GM23248 (cell line): ENCODE results near the gene SLC25A11. TPM values are rescaled to one million over a fixed set of nuclear protein-coding genes. Genes with fewer than 3 reads are reported as not detected.

Experiments used
- DNase-seq: peaks from one replicate; pipeline ENCODE4 v3.0.0-alpha.2; 2015
- H2AFZ ChIP-seq: fragments of 200-600 bp; sonication (generic); 2 replicates; pipeline ENCODE4 v1.6.1; 2016; ENCODE audit warnings: antibody characterized with exemption
- H3F3A ChIP-seq: fragments of 200-600 bp; sonication (generic); 2 replicates; pipeline ENCODE4 v1.6.1; 2016; ENCODE audit warnings: mild to moderate bottlenecking, antibody characterized with exemption, mixed run types; ENCODE audit not compliant: insufficient read depth
- H3K27ac ChIP-seq: fragments of 200-600 bp; sonication (generic); 2 replicates; pipeline ENCODE4 v1.5.1; 2016; ENCODE audit warnings: mild to moderate bottlenecking
- H3K27me3 ChIP-seq: fragments of 200-600 bp; sonication (generic); replicated peaks from 2 replicates; pipeline ENCODE4 v1.6.1; 2016; ENCODE audit warnings: mild to moderate bottlenecking; ENCODE audit not compliant: insufficient read depth
- H3K36me3 ChIP-seq: fragments of 200-600 bp; sonication (generic); 2 replicates; pipeline ENCODE4 v1.6.1; 2016; ENCODE audit warnings: low read depth, mild to moderate bottlenecking
- H3K4me1 ChIP-seq: fragments of 200-600 bp; sonication (generic); 2 replicates; pipeline ENCODE4 v1.6.1; 2016; ENCODE audit warnings: mild to moderate bottlenecking; ENCODE audit not compliant: insufficient read depth
- H3K4me2 ChIP-seq: fragments of 200-600 bp; sonication (generic); one replicate; pipeline ENCODE4 v1.6.1; 2016; ENCODE audit warnings: mild to moderate bottlenecking; ENCODE audit not compliant: unreplicated experiment
- H3K4me3 ChIP-seq: fragments of 200-600 bp; sonication (generic); 2 replicates; pipeline ENCODE4 v1.5.1; 2016; ENCODE audit warnings: mild to moderate bottlenecking
- H3K79me2 ChIP-seq: fragments of 200-600 bp; sonication (generic); 2 replicates; pipeline ENCODE4 v1.6.1; 2016; ENCODE audit warnings: mild to moderate bottlenecking; ENCODE audit not compliant: insufficient read depth
- H3K9ac ChIP-seq: fragments of 200-600 bp; sonication (generic); 2 replicates; pipeline ENCODE4 v1.6.1; 2016; ENCODE audit warnings: mild to moderate bottlenecking
- H3K9me2 ChIP-seq: fragments of 200-600 bp; sonication (generic); 2 replicates; pipeline ENCODE4 v1.6.1; 2016; ENCODE audit warnings: mixed run types, mild to moderate bottlenecking, moderate library complexity; ENCODE audit not compliant: insufficient read depth
- H3K9me3 ChIP-seq: fragments of 200-600 bp; sonication (generic); one replicate; pipeline ENCODE4 v1.6.1; 2017; ENCODE audit warnings: low read depth
- H4K20me1 ChIP-seq: fragments of 200-600 bp; sonication (generic); 2 replicates; pipeline ENCODE4 v1.6.0; 2016; ENCODE audit not compliant: insufficient read depth
- EZH2 ChIP-seq: fragments of 200-600 bp; sonication (generic); IDR thresholded peaks from 2 replicates; pipeline ENCODE4 v1.6.1; 2018; ENCODE audit warnings: antibody characterized with exemption, mild to moderate bottlenecking; ENCODE audit not compliant: insufficient read depth, poor library complexity, severe bottlenecking
- EZH2phosphoT487 ChIP-seq: fragments of 200-600 bp; sonication (generic); IDR thresholded peaks from 2 replicates; pipeline ENCODE4 v1.6.1; 2018; ENCODE audit warnings: antibody characterized with exemption, moderate library complexity, mild to moderate bottlenecking, low read depth; ENCODE audit not compliant: insufficient read depth
- WGBS, 2 experiments: methylation state at CpG; one replicate each; pipeline ENCODE4 v1.1.6; 2015 to 2017; ENCODE audit warnings: low lambda C conversion rate in 2 of 2, low coverage in 1 of 2; ENCODE audit errors: missing lambda C conversion rate in 2 of 2; 5-methylcytosine and 5-hydroxymethylcytosine counted together
- in situ Hi-C: fragments of 300-500 bp; cut with MboI; formaldehyde crosslinking; loops from 2 replicates; pipeline ENCODE4 v1.15.0; 2020
- polyA plus RNA-seq: library from polyadenylated mRNA; unstranded; fragments of >200 nt; fragmentation: Nextera tagmentation; extraction: Ambion mirVana; gene quantifications from 2 replicates; pipeline ENCODE4 v1.2.1, GENCODE V29; 2016
- total RNA-seq: library from RNA; depleted of rRNA; stranded (reverse); fragments of >200 nt; shearing (Covaris generic); gene quantifications from 2 replicates; pipeline ENCODE4 v1.2.3, GENCODE V29; 2014

SLC25A11 gene
- total and polyA plus RNA-seq, 2 experiments from 2014 or later: 68.5 to 71.4 TPM

GRCh38 chr17:4955091-4955490 is 15.2 kb upstream of the SLC25A11 start:
- in situ Hi-C loops: no loop called here
- 0 out of 2 replicates have a peak, but pooled peaks cover 4% of the 10 kb centered on the region for H3K36me3 ChIP-seq
- H3K9me2 ChIP-seq: no peaks in the 10 kb centered on the region
- H3K4me3 ChIP-seq: no peak overlapping the region
- H3K27ac ChIP-seq: no peak overlapping the region
- no peak for DNase-seq
- peaks cover 15% of the 10 kb centered on the region; the same call in 1 of the 2 replicates for H3F3A ChIP-seq
- H3K27me3 ChIP-seq: no peaks in the 10 kb centered on the region
- H3K4me2 ChIP-seq: no peak overlapping the region
- WGBS, 2 experiments: 98 to 100% methylated on average over 6 to 8 of the region's 8 CpGs
- H2AFZ ChIP-seq: no peak overlapping the region
- no peak for TF ChIP-seq EZH2phosphoT487
- TF ChIP-seq EZH2: no peak
- H3K79me2 ChIP-seq: no peaks in the 10 kb centered on the region
- H3K9me3 ChIP-seq: no peaks in the 10 kb centered on the region
- no peaks in the 10 kb centered on the region for H4K20me1 ChIP-seq
- H3K4me1 ChIP-seq: peaks cover 13% of the 10 kb centered on the region
- H3K9ac ChIP-seq: no peak overlapping the region

DNA sequence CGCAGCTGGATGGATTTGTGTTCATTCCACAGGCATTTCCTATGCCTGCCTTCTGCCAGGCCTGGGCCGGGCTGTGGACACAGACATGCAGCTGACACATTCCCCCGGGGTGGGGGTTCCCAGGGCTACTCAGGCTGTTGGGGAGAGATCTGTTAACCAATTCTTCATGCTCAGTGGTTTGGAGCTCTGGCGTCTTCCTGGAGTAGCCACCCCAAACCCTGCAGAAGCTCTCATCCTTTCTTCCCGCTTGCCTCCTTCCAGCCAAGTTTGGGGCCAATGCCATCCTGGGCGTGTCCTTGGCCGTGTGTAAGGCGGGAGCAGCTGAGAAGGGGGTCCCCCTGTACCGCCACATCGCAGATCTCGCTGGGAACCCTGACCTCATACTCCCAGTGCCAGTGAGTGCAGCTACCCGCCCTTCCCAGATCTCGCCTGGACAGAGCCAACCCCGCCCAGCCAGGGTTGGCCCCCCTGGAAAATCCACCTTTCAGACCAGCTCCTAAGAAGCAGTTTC is 13.7 kb upstream of the SLC25A11 start:
- Histone ChIP-seq H3K4me1 (peaks cover 13% of the 10 kb centered on the region), H3K79me2 (no peaks in the 10 kb centered on the region), H3K27ac (peak overlapping the region; percentile 57), H3K9ac (no peak overlapping the region), H3F3A (peaks cover 15% of the 10 kb centered on the region; the same call in 1 of the 2 replicates), H4K20me1 (no peaks in the 10 kb centered on the region), H3K27me3 (no peaks in the 10 kb centered on the region), H3K9me2 (no peaks in the 10 kb centered on the region), H3K4me3 (no peak overlapping the region), H3K4me2 (no peak overlapping the region), H3K36me3 (no peaks in the 10 kb centered on the region), H3K9me3 (no peaks in the 10 kb centered on the region), H2AFZ (peak overlapping the region; percentile 49; the same call in 1 of the 2 replicates)
- TF ChIP-seq EZH2 (no peak), EZH2phosphoT487 (no peak)
- peak; percentile 77 for DNase-seq
- in situ Hi-C loops: no loop called here
- 76 to 78% methylated on average over 14 of the region's 14 CpGs for WGBS, 2 experiments

GRCh38 chr17:4951486-4951885 is 11.6 kb upstream of the SLC25A11 start:
- Histone ChIP-seq H3K9ac (no peak overlapping the region), H3K4me1 (peaks cover 13% of the 10 kb centered on the region), H3K4me2 (no peak overlapping the region), H3K79me2 (peaks cover 18% of the 10 kb centered on the region), H3K9me3 (no peaks in the 10 kb centered on the region), H4K20me1 (no peaks in the 10 kb centered on the region; the same call in 1 of the 2 replicates), H3F3A (peaks cover 21% of the 10 kb centered on the region), H3K4me3 (no peak overlapping the region), H3K9me2 (no peaks in the 10 kb centered on the region), H3K27ac (no peak overlapping the region), H3K36me3 (peaks cover 4% of the 10 kb centered on the region; the same call in 1 of the 2 replicates), H3K27me3 (no peaks in the 10 kb centered on the region), H2AFZ (no peak overlapping the region)
- 94 to 100% methylated on average over 3 of the region's 3 CpGs for WGBS, 2 experiments
- in situ Hi-C loops: no loop called here
- TF ChIP-seq EZH2 (no peak), EZH2phosphoT487 (no peak)
- no peak for DNase-seq

GRCh38 chr17:4950746-4951204 is 10.9 kb upstream of the SLC25A11 start, which contains the start of gene ENO3:
TSS of gene ENO3 (plus strand) at chr17:4951119. CDS start at chr17:4951830, 711 bp downstream.
- Histone ChIP-seq H4K20me1 (no peaks in the 10 kb centered on the region; the same call in 1 of the 2 replicates), H3K9me3 (no peaks in the 10 kb centered on the region), H3F3A (peaks cover 27% of the 10 kb centered on the region), H3K4me1 (peaks cover 14% of the 10 kb centered on the region), H3K4me2 (peak within 1 kb of the TSS; percentile 50), H3K9me2 (no peaks in the 10 kb centered on the region), H3K36me3 (peaks cover 8% of the 10 kb centered on the region), H3K27ac (peak within 1 kb of the TSS; percentile 91), H2AFZ (peak within 1 kb of the TSS; percentile 73), H3K27me3 (no peaks in the 10 kb centered on the region), H3K79me2 (peaks cover 25% of the 10 kb centered on the region), H3K9ac (peak within 1 kb of the TSS; percentile 83), H3K4me3 (peak within 1 kb of the TSS; percentile 93)
- in situ Hi-C loops: no loop called here
- 55 to 59% methylated on average over 7 of the region's 7 CpGs for WGBS, 2 experiments
- TF ChIP-seq EZH2 (no peak), EZH2phosphoT487 (no peak)
- DNase-seq: no peak
